Lower lobe of right lung (tissue), 2 donors: ENCODE data around the gene RNF26. TPM values are rescaled to one million over a fixed set of nuclear protein-coding genes. Genes with fewer than 3 reads are reported as not detected.

ENCODE experiments used
- ATAC-seq, 2 donors: fragments of 200-7000 bp; cut with Tn5 transposase; one replicate each; pipeline ENCODE4 v1.9.1; 2020 to 2022; ENCODE audit warnings: mild to moderate bottlenecking in 2 of 2, moderate library complexity in 2 of 2
- DNase-seq: peaks from one replicate; pipeline ENCODE4 v3.0.0-alpha.2; 2020
- H3K27ac ChIP-seq: fragments of 200-600 bp; one replicate; pipeline ENCODE4 v1.8.0; 2022
- H3K27me3 ChIP-seq: fragments of 200-600 bp; one replicate; pipeline ENCODE4 v1.8.0; 2022; ENCODE audit warnings: low read depth
- H3K36me3 ChIP-seq: fragments of 200-600 bp; one replicate; pipeline ENCODE4 v1.8.0; 2022; ENCODE audit warnings: mild to moderate bottlenecking
- H3K4me1 ChIP-seq: fragments of 200-600 bp; one replicate; pipeline ENCODE4 v1.8.0; 2022
- H3K4me3 ChIP-seq: fragments of 200-600 bp; one replicate; pipeline ENCODE4 v1.8.0; 2022; ENCODE audit warnings: mild to moderate bottlenecking
- H3K9me3 ChIP-seq: fragments of 200-600 bp; one replicate; pipeline ENCODE4 v1.8.0; 2022
- intact Hi-C: fragments of 100-400 bp; cut with DNase I; formaldehyde crosslinking; loops from one replicate; pipeline ENCODE4 v1.11.0; 2022
- total RNA-seq: library from RNA; stranded (reverse); fragmentation: NEBNext Ultra II Directional; extraction: Animal tissue kit (Norgen Biotek cat#: 25700); gene quantifications from one replicate; pipeline ENCODE4 v1.2.1, GENCODE V29; 2021
- TF ChIP-seq, protein P1 (sequence below): fragments of 200-600 bp; IDR thresholded peaks from one replicate; pipeline ENCODE4 v1.8.0; 2022; ENCODE audit warnings: antibody characterized with exemption, mild to moderate bottlenecking
- donor health status: DM: no; HTN: yes; CAD: no; lungs with severe emphysema.

The RNF26 gene
- total RNA-seq, 1 donor from 2014 or later, result 19.3 TPM

DNA sequence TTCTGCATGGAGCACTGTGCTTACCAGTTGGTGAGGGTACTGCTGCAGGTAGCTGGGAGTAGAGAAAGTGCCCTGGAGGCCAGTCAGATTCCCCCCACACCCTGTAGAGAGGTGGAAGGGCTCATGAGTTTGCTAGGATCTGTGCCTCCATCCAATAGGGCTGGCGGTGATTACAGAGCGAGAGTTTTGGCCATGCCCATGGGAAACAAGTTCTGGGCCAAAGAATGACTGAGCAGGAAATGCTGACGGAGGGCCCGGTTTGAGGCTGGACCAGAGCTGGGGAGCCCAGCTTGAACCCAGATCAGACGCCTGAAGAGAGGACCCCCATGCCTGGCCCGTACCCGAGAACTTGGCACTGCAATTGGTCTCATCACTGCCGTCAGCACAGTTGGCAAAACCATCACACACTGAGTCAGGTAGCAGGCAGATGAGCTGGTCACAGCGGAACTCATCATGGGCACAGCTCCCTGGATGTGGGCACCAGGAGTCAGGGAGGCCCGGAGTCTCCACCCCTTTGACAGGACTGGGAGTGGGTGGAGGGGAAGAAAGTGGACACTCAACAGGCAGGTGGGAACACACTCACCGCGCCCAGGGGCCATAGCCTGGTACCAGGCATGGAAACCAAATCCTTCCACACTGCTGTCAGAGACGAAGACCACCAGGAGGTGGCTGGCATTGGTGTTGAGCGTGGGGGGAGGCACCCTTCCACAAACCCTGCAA is 10.1 kb downstream of the RNF26 start:
- Histone ChIP-seq H3K27me3 (peaks cover 11% of the 10 kb centered on the region), H3K36me3 (no peaks in the 10 kb centered on the region), H3K4me1 (peaks cover 23% of the 10 kb centered on the region), H3K27ac (no peak overlapping the region), H3K9me3 (no peaks in the 10 kb centered on the region), H3K4me3 (no peak overlapping the region)
- TF ChIP-seq, protein P1, sequence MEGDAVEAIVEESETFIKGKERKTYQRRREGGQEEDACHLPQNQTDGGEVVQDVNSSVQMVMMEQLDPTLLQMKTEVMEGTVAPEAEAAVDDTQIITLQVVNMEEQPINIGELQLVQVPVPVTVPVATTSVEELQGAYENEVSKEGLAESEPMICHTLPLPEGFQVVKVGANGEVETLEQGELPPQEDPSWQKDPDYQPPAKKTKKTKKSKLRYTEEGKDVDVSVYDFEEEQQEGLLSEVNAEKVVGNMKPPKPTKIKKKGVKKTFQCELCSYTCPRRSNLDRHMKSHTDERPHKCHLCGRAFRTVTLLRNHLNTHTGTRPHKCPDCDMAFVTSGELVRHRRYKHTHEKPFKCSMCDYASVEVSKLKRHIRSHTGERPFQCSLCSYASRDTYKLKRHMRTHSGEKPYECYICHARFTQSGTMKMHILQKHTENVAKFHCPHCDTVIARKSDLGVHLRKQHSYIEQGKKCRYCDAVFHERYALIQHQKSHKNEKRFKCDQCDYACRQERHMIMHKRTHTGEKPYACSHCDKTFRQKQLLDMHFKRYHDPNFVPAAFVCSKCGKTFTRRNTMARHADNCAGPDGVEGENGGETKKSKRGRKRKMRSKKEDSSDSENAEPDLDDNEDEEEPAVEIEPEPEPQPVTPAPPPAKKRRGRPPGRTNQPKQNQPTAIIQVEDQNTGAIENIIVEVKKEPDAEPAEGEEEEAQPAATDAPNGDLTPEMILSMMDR, result no peak
- DNase-seq (peak; percentile 38), ATAC-seq (no peak)
- intact Hi-C loops, result no loop called here

DNA sequence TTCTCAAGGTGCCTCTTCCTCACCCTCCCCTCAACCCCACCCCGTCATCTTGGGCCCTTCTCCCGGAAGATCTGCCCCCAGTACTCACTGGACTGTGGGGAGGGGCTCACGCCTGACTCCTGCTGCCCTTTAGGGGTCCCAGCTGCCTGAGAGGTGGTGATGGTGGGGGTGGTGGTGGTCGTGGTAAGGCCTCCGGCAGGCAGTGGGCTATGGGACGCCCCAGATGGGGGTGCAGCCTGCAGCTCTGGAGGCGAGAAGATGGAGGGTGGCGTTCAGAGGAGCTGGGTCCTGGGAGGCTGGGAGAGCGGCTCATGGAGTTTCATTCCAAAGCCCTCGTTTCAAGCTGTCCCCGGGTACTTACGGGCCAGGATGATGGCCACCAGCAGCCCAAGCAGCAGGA is 11.4 kb downstream of the RNF26 start:
- Histone ChIP-seq H3K27ac (no peak overlapping the region), H3K4me1 (peaks cover 11% of the 10 kb centered on the region), H3K4me3 (no peak overlapping the region), H3K9me3 (no peaks in the 10 kb centered on the region), H3K27me3 (peaks cover under 1% of the 10 kb centered on the region), H3K36me3 (no peaks in the 10 kb centered on the region)
- intact Hi-C loops, result no loop called here
- ATAC-seq, result no peak
- peak; percentile 10 for DNase-seq
- TF ChIP-seq, protein P1, result no peak

DNA sequence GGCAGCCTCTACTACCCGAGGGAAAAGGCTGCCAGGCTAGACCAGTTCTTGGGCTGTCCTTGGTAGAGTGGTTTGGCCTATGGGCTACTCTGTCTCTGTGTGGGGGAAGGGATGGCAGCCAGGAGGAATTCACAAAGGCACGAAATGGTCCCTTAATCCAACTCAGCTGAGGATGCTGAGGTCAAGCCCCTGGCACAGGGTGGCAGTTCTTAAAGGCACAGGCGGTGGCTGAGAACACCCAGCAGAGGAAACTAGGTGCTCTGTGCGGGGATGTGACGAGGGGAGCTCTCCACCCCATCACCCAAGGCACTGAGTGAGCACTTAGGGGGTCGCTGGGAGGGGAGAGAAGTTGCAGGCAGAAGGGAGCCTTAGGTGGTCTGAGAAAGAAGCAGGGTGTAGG is 12.3 kb downstream of the RNF26 start, which contains the start of gene MFRP:
Gene MFRP (minus strand): TSS at position 101 of the 400 bp plus-strand sequence. CDS start 192 bp downstream, outside the sequence.
- H3K4me1 ChIP-seq, result peaks cover 2% of the 10 kb centered on the region
- TF ChIP-seq, protein P1, result no peak
- H3K27ac ChIP-seq, result no peak within 1 kb of the TSS
- no peaks in the 10 kb centered on the region for H3K27me3 ChIP-seq
- no peaks in the 10 kb centered on the region for H3K36me3 ChIP-seq
- intact Hi-C loops, result no loop called here
- DNase-seq, result peak; percentile 8
- no peak for ATAC-seq
- no peak within 1 kb of the TSS for H3K4me3 ChIP-seq
- H3K9me3 ChIP-seq, result no peaks in the 10 kb centered on the region

DNA sequence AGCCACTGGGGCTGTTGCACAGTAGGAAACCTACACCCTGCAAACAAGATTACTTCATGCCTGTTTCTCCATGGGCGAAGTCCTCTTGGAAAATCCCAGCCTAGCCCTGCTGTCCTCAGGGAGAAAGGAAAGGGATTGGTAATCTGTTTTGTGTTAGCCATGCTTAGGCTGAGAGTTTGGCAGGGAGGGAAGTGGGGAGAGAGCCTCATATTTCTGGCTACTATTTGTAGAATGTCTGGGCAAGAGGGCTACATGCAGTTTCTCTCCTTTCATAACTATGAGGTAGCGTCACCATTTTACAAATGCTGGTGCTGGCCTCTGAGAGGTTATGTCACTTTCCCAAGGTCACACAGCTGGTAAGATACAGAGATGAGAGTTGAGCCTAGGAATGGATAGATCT is 12.9 kb downstream of the RNF26 start:
- TF ChIP-seq, protein P1, result no peak
- Histone ChIP-seq H3K9me3 (no peaks in the 10 kb centered on the region), H3K4me3 (no peak overlapping the region), H3K4me1 (no peaks in the 10 kb centered on the region), H3K27me3 (no peaks in the 10 kb centered on the region), H3K36me3 (no peaks in the 10 kb centered on the region), H3K27ac (no peak overlapping the region)
- no peak for DNase-seq
- intact Hi-C loops, result no loop called here
- no peak for ATAC-seq

DNA sequence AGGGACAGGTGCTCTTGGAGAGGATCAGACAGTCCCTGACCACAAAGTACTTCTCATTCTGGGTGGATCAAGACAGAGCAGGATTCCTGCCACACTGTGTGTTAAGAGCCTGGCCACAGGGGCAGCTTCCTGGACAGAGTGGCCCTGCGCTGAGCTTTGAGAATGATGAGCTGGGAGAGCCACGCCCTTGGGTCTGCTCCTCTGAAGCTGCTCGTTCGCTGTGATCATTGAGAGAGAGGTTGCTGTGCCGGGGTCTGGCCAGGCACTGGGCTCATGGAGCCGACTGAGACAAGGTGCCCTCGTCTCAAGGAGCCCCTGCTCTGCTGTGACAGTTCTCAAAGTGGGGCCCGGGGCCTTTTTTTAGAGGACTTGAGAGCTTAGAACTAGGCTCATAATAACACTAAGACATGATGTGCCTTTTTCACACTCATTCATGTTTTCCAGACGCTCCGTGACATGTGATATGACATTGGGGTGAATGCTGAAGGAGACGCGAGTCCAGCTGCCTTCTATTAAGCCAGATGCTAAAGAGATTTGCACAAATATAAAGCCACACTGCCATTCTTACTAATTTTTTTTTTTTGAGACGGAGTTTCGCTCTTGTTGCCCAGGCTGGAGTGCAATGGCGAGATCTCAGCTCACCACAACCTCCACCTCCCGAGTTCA is 13.7 kb downstream of the RNF26 start:
- peak; percentile 24 for DNase-seq
- ATAC-seq, result no peak
- Histone ChIP-seq H3K4me1 (peaks cover 6% of the 10 kb centered on the region), H3K27me3 (no peaks in the 10 kb centered on the region), H3K27ac (no peak overlapping the region), H3K9me3 (no peaks in the 10 kb centered on the region), H3K4me3 (no peak overlapping the region), H3K36me3 (no peaks in the 10 kb centered on the region)
- intact Hi-C loops, result no loop called here
- TF ChIP-seq, protein P1, result no peak
